Esophagus squamous epithelium (tissue), 5 donors: ENCODE data around the gene HSD17B3. TPM values are rescaled to one million over a fixed set of nuclear protein-coding genes. Genes with fewer than 3 reads are reported as not detected.
"Not testable (repeated sequence)": the region's sequence is repeated elsewhere in the genome, so short reads cannot be mapped to it uniquely, and the experiment has no call there.

Experiments
- DNase-seq: peaks from one replicate; lab custom pipeline; 2025; lab: John Stamatoyannopoulos, UW
- H3K27ac ChIP-seq, 4 donors: fragments of 200-600 bp; sonication (generic); one replicate each; pipeline ENCODE4 v1.5.1; 2016 to 2019; ENCODE audit warnings: mild to moderate bottlenecking in 1 of 4
- H3K27me3 ChIP-seq, 4 donors: fragments of 200-600 bp; sonication (generic); 1 replicate in 3 of 4; 2 replicates in 1 of 4; pipeline versions ENCODE4 v1.5.1 to v1.6.0; 2017 to 2021; ENCODE audit warnings: antibody characterized with exemption in 1 of 4
- H3K36me3 ChIP-seq, 3 donors: fragments of 200-600 bp; sonication (generic); one replicate each; pipeline ENCODE4 v1.5.1; 2016 to 2019
- H3K4me1 ChIP-seq, 3 donors: fragments of 200-600 bp; sonication (generic); one replicate each; pipeline ENCODE4 v1.5.1; 2017 to 2019
- H3K4me3 ChIP-seq, 4 donors: fragments of 200-600 bp; sonication (generic); 1 replicate in 3 of 4; 2 replicates in 1 of 4; pipeline ENCODE4 v1.5.1; 2016 to 2019; ENCODE audit warnings: mild to moderate bottlenecking in 2 of 4, moderate library complexity in 1 of 4
- H3K9me3 ChIP-seq, 3 donors: fragments of 200-600 bp; sonication (generic); one replicate each; pipeline ENCODE4 v1.5.1; 2016 to 2019
- CTCF ChIP-seq, 6 experiments: fragments of 450-650 bp in 4 of 6; fragments of 200-600 bp in 2 of 6; sonication (generic) in 2 of 6; IDR thresholded peaks; one replicate each; pipeline ENCODE4 v1.5.1; 2016 to 2019; ENCODE audit warnings: antibody characterized with exemption in 6 of 6, mild to moderate bottlenecking in 4 of 6, moderate library complexity in 4 of 6
- POLR2A ChIP-seq, 4 donors: fragments of 450-650 bp; IDR thresholded peaks; one replicate each; pipeline ENCODE4 v1.6.1; 2017; ENCODE audit warnings: antibody characterized with exemption in 4 of 4, mild to moderate bottlenecking in 4 of 4, moderate library complexity in 3 of 4
- WGBS, 2 donors: methylation state at CpG; one replicate each; pipeline ENCODE4 v1.1.5; 2018; 5-methylcytosine and 5-hydroxymethylcytosine counted together
- intact Hi-C: fragments of 100-400 bp; cut with DNase I; formaldehyde crosslinking; loops from one replicate; pipeline ENCODE4 v1.15.0; 2022
- total RNA-seq, 4 donors: library from RNA; depleted of rRNA; stranded (reverse); fragments of >200 nt; gene quantifications; one replicate each; pipeline ENCODE4 v1.1.0, GENCODE V29; 2016
- donor health status: DM: yes; HTN: yes; CAD: no.

The HSD17B3 gene
- total RNA-seq, 4 donors from 2014 or later = 0.38 TPM; not detected in 3

GRCh38 chr9:96242811-96243210 is 59.2 kb downstream of the HSD17B3 start:
- Histone ChIP-seq H3K27me3 (peaks cover 0 to 29% (median 0%) of the 10 kb centered on the region in 4 donors), H3K36me3 (no peaks in the 10 kb centered on the region), H3K4me1 (no peaks in the 10 kb centered on the region), H3K27ac (no peak overlapping the region), H3K9me3 (no peaks in the 10 kb centered on the region), H3K4me3 (no peak overlapping the region)
- TF ChIP-seq POLR2A (IDR thresholded peaks at IDR 0.05) = no peak
- no peak for TF ChIP-seq CTCF (IDR thresholded peaks at IDR 0.05)
- intact Hi-C loops = loop anchor here (10.0 kb wide), 1 partner anchor 62 kb away; the partner anchor contains the start of gene HSD17B3
- DNase-seq = no peak
- 38 to 65% methylated on average over 3 to 4 of the region's 4 CpGs for WGBS, 2 donors

- no peak overlapping the region for H3K27ac ChIP-seq
- intact Hi-C loops = loop anchor here (10.0 kb wide), 1 partner anchor 63 kb away; the partner anchor contains the start of gene HSD17B3
- TF ChIP-seq POLR2A (IDR thresholded peaks at IDR 0.05) (no peak), CTCF (IDR thresholded peaks at IDR 0.05) (no peak)
- 20 to 37% methylated on average over 3 of the region's 3 CpGs for WGBS, 2 donors
- no peaks in the 10 kb centered on the region for H3K36me3 ChIP-seq
- no peaks in the 10 kb centered on the region for H3K4me1 ChIP-seq
- H3K27me3 ChIP-seq = peaks cover 0 to 29% (median 0%) of the 10 kb centered on the region in 4 donors
- DNase-seq = no peak
- H3K9me3 ChIP-seq = no peaks in the 10 kb centered on the region
- no peak overlapping the region for H3K4me3 ChIP-seq
These were observed 60.6 kb downstream of the HSD17B3 start for GRCh38 chr9:96241391-96241809.

- TF ChIP-seq CTCF (IDR thresholded peaks at IDR 0.05) = no peak
- TF ChIP-seq POLR2A (IDR thresholded peaks at IDR 0.05) = no peak
- H3K27me3 ChIP-seq = peaks cover 0 to 12% (median 0%) of the 10 kb centered on the region in 4 donors
- no peak overlapping the region for H3K4me3 ChIP-seq
- intact Hi-C loops = no loop called here
- H3K36me3 ChIP-seq = no peaks in the 10 kb centered on the region
- no peak for DNase-seq
- no peaks in the 10 kb centered on the region for H3K9me3 ChIP-seq
- WGBS, 2 donors = 77 to 81% methylated on average over 5 of the region's 5 CpGs
- H3K4me1 ChIP-seq = peaks cover 0 to 12% (median 0%) of the 10 kb centered on the region in 3 donors
- H3K27ac ChIP-seq = no peak overlapping the region
These were observed 65.0 kb downstream of the HSD17B3 start for GRCh38 chr9:96236854-96237550.

- intact Hi-C loops, H3K9me3 ChIP-seq, DNase-seq, H3K4me3 ChIP-seq, H3K36me3 ChIP-seq, H3K27ac ChIP-seq: not testable (repeated sequence)
- peaks cover 0 to 12% (median 0%) of the 10 kb centered on the region in 4 donors for H3K27me3 ChIP-seq
- H3K4me1 ChIP-seq = peaks cover 0 to 12% (median 0%) of the 10 kb centered on the region in 3 donors
- WGBS, 2 donors = 79 to 80% methylated on average over 5 to 6 of the region's 6 CpGs
These were observed 65.6 kb downstream of the HSD17B3 start for GRCh38 chr9:96236337-96236736.

- Histone ChIP-seq H3K27me3 (no peaks in the 10 kb centered on the region), H3K9me3 (no peaks in the 10 kb centered on the region), H3K36me3 (no peaks in the 10 kb centered on the region), H3K4me3 (peak overlapping the region in 2 of 4 donors; percentile 12 to 42), H3K4me1 (peaks cover 0 to 12% (median 0%) of the 10 kb centered on the region in 3 donors), H3K27ac (peak overlapping the region in 3 of 4 donors; percentile 71 to 74 (median 73))
- intact Hi-C loops = no loop called here
- 25 to 48% methylated on average over 4 to 9 of the region's 14 CpGs for WGBS, 2 donors
- DNase-seq = no peak
- TF ChIP-seq POLR2A (IDR thresholded peaks at IDR 0.05) = no peak
- peak; percentile 13 to 82 (median 69) for TF ChIP-seq CTCF (IDR thresholded peaks at IDR 0.05)
These were observed 69.3 kb downstream of the HSD17B3 start for GRCh38 chr9:96232539-96233241.
